ENCODE data around the gene PLA2G4F.

Gene PLA2G4F

DNA sequence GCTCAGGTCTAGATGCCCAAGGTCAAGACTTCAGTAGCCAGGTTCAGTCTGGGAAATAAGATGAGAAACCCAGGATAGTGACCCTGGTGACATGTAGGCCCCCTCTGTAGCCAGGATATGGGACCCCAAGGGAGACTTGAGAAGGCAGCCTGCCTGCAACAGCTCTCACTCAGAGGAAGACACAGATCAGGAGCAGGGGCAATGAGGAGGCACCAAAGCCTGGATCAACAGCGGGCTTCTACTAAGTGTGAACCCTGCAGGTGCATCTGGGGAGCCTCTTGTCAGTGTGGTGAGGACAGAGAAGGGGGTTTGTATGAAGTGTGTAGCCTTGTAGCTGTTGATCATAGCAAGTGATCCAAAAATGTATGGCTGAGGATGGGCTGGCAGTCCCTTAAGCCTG lies 25.4 kb downstream of the PLA2G4F start:
- DNase-seq: no peak

DNA sequence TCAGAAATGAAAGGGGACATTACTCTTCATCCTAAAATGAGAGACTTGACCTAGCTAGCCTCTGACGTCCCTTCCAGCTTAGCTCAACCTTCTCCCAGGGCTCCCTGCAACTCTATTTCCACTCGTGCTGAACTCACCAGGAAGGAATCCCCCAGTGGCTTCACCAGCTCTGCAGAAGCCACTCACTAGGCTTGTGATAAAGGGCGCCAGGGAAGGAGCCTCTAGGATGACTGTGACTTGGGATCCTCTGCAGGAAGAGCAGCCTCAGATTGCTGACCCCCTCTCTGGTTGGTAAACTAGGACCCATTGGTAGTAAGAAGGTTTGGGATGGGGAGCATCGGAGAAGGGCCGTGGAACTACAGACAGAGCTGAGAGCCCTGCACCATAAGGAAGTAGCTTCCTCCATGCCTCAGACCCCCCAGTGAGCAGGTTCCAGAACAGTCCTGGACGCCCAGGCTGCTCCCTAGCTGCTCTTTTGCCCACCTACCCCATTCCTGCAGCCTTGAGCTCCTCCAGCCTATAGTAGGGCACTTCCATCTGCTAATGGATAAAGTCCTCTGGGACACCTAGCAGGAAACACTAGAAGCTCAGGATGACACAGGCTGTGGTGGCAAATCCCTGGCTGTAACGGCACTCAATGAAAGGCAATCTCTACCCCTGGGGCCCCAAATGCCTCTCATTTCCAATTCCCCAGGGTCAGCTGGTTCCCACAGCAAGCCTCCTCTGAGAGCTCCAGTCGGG lies 26.0 kb downstream of the PLA2G4F start:
- no peak for DNase-seq

DNA sequence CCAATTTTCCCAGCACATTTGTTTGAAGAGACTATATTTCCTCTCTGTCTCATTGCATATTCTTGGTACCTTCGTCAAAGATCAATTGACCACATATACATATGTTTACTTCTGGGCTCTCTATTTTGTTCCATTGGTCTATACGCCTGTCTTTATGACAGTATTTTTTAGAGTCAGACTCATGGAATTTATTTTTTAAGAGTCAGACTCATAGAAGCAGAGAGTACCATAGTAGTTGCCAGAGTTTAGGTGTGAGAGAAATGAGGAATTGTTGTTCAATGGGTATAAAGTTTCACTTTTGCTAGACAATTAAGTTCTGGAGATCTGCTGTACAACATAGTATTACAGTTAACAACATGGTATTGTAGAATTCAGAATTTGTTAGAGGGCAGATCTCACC lies 27.1 kb downstream of the PLA2G4F start:
- DNase-seq: no peak

DNA sequence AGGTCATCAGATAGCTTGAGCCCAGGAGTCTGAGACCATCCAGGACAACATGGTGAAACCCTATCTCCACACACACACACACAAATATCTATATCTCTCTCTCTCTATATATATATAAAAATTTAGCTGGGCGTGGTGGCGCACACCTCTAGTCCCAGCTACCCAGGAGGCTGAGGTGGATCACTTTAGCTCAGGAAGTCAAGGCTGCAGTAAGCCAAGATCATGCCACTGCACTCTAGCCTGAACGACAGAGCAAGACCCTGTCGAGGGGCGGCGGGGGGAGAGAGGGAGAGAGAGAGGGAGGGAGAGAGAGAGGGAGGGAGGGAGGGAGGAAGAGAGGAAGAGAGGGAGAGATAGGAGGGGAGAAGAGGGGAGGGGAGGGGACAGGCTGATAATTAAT lies 28.0 kb downstream of the PLA2G4F start:
- no peak for DNase-seq

DNA sequence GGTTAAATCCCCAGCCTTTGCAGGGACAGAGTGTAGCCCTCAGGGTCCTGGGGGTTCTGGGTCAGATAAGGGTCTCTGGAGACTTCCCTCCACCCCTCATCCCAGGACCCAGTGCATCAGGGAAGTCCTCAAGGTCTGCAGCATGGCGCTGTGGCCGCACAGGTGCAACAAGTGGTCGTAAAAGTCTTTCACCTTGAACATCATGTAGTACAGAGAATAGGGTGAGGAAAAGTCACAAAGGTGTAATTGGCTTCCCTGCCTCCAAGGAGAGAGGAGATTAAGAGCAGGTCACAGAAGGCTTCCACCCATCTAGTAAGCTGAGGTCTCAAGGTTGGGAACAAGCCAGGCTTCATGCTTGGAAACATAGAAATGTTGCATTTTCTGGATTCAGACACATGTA lies 32.9 kb downstream of the PLA2G4F start:
- no peak for DNase-seq

DNA sequence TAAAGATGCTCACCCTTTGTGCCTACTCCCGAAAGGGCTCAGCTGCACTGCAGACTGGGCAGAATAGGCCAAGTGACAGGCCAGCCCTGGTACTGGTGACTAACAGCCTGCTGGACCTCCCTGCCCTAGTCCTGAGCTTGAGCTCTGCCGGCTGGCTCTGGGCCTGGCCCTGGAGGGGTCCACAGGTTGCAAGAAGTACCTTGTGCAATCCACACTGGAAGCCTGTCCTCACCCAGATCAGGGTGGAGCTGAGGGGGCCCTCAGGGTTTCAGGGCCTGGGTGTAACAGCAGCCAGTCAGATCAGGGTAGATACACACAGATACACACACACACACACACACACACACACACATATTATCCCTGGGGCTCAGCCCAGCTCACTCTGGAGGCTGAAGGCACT lies 34.8 kb downstream of the PLA2G4F start:
- DNase-seq: no peak

DNA sequence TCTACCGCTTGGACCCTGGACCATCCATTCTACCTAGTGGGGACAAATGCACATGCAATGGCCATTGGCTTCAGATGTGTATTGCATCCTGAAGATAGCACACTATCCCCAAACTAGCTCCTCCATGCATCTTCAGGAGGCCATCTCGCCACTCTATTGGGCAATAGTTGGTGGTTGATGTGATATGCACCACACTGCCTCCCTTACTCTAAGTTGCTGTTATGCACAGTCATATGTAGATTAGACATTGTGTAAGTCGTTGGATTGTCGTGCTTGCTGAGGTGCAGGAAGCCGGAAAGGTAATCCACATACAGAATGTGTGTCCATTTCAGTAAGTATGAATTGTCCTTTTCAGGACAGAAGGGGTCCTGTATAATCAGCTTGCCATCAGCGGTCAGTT lies 35.4 kb downstream of the PLA2G4F start:
- DNase-seq: no peak

DNA sequence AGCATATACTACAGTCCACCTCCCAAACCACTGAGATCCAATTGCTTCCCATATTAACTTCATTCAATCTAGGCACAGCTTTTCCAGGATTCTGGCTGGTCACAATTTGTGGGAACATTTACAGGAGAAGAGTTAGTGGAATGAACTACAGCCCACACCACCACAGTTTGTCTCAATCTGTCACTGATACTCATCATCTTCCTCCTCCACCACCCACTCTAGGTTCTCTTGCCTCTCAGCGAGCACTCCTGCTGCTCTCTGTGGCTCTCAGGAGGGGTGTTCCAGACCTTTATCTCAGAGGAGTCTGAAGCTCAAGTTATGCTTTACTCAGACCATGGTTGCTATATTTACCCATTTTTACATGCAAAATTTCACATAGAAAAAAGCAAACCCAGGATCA lies 36.2 kb downstream of the PLA2G4F start:
- DNase-seq: no peak

DNA sequence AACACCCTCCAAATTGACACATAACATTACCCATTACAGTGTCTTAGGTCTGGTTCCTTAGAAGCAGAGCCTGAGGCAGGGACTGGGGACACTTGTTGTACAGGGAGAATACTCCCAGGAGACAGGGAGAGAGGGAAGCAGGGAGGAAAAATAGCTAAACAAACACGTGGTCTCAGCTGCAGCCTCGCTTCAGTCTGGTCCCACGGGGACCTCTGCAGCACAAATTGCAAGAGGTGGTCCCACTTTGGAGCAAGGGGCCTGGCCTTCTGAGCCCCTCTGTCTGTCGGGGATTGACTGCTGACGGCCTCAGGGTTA lies 37.0 kb downstream of the PLA2G4F start:
- DNase-seq: peak; percentile 35

DNA sequence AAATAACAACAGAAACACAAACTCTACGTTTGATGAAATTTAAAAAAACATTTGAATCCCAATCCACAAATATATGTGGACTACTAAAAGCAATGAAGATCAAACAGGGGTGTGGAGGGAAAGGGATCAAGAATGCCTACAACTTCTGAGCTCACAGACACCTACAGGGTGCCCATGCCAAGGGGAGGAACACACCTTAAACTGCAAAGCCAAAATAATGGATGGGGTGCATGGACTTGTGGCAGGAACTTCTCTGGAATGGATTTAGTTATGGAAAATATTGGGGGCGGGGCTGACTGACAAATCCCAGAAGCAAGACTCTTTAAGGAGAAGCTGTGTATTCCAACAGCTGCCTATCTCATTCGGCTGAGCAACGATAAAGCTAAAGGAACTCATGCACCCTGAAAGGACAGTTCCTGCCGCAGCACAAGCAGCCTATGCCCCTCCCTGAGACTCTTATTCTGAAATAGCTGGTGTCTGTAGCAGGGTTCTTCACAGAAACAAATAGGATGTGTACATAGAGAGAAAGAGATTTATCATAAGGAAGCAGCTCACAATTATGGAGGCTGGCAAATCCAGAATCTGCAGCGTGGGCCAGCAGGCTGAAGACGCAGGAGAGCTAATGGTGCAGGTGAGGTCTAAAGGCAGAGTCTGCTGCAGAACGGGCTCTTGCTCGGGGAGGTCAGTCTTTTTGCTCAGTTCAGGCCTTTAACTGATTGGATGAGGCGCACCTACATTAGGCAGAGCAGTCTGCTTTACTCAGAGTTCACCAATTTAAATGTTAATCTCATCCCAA lies 37.6 kb downstream of the PLA2G4F start:
- peak; percentile 70 for DNase-seq

DNA sequence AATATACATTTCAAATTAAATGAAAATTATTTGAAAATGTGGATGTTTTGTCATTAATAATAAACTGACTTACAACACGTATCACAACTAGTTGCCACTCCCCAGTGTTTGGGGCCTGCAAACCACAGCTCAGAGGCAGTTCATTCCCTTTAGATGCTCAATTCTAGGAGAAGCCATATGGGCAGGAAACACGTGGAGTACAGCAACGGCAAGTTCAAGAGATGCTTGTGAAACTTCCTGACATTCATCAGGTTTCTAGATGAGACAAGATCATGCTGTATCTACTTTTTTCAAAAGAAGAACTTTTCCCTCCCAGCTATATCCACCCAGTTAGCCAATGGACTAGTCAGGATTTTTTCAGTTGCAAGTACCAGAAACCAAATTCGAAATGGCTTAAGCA lies 44.5 kb downstream of the PLA2G4F start:
- no peak for DNase-seq

DNA sequence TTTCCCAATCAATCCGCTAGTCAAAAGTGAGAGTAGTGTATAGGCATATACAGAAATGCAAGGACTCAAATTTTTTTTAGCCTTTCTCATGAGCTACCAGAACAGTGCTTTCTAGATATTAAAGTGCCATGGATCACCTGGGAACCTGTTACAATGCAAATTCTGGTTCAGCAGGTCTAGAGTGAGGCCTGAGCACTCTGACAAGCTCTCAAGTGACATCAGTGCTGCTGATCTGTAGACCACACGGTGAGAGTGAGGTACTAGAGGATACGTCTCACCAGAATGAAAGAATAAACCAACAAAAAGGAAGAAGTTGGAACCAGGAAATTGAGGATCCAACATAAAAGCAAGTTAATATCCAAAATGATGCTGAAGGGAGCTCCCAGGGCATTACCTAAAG lies 46.1 kb downstream of the PLA2G4F start:
- DNase-seq: no peak

DNA sequence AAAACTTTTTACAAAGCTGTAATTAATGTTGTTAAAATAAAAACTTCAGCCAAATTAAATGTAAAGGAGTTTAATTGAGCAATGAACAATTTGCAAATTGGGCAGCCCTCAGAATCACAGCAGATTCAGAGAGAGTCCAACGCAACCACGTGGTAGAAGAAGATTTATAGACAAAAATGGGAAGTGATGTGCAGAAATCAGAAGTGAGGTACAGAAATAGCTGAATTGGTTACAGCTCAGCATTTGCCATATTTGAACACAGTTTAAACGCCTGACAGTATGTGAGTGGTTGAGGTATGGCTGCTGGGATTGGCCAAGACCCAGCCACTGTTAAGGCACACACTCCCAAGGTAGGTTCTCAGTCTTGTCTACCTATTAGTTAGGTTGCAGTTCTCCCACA lies 47.6 kb downstream of the PLA2G4F start:
- no peak for DNase-seq

DNA sequence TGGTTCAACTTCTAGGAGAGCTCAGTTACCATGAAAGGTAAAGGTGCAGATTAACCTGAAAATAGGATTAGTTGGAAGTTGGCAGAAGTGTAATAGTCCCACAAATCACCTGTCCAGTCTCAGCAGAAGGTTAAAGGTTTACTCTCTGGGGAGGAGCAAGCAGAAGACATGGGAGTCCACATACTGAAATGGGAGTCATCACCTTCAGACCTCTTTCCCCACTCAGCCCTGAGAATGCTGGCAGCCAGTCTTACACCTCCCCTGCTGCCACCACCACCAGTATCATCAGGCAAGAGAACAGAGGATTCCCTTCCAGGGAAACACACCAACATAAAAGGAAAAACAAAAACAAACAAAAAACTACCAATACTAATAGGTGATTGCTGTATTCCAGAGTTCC lies 48.2 kb downstream of the PLA2G4F start:
- no peak for DNase-seq

DNA sequence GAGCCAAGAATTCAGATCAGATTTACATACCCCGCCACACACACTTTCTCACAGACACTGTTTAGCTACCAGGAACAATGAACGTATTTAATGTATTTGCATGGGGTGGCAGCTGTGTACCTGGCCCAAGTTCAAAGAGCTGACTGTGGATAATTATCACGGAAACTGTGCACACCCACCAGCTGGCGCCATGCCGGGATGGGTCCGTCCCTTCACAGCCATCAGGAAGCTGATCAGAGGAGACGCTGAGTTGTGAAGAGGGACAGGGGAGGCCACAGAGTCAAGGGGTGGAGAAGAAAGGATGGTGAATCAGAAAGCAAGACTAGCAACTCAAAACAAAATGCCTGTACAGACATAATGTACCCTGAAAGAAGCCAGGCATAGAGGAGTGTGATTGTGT lies 49.0 kb downstream of the PLA2G4F start:
- peak; percentile 89 for DNase-seq

DNA sequence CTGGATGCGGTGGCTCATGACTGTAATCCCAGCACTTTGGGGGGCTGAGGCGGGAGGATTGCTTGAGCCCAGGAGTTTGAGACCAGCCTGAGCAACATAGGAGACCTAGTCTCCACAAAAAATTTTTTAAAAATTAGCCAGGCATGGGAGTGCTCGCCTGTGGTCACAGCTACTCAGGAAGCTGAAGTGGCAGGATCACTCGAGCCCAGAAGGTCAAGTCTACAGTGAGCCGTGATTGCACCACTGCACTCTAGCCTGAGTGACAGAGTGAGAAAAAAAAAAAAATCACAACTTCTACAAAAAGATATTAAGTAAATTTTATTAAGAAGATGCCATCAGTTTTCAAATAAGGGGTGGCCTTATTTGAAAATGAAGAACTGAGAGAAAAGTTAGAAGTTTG lies 50.1 kb downstream of the PLA2G4F start:
- DNase-seq: no peak

DNA sequence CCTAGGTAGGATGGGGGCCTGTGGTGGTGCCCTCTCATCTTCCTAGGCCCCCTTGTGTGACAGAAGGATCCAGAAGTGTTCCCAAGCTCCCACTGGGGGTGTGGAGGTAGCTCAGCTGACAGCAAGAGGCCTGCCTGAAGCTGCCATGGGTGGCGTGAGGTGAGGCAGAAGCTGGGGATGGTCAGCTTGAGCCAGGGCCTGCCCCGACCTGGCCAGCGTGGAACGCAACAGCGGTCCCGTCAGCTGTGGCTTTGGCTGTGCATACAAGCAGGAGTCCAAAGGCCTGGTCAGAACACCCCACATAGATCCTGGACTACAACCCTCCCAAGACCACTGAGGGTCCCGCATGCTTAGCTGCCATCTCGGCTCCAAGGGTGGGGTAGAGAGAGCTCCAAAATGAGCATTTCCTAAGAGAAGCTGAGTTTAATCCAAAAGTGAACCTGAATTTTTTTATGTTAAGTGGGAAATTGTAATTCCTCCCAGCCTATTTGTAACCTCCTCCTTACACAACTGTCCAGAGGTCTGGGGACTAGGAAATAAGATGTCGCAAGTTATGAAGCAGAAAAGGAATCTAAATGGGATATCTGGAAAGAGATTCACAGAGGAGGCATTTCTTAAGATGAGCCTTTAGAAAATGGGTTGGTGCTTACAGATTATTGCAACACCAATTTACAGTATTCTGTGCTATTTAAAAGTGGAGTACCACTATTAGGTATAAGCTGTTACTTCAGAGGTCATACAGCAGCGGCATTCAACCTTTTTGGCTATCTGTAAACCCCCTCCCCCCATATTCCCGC lies 52.1 kb downstream of the PLA2G4F start:
- DNase-seq: no peak

DNA sequence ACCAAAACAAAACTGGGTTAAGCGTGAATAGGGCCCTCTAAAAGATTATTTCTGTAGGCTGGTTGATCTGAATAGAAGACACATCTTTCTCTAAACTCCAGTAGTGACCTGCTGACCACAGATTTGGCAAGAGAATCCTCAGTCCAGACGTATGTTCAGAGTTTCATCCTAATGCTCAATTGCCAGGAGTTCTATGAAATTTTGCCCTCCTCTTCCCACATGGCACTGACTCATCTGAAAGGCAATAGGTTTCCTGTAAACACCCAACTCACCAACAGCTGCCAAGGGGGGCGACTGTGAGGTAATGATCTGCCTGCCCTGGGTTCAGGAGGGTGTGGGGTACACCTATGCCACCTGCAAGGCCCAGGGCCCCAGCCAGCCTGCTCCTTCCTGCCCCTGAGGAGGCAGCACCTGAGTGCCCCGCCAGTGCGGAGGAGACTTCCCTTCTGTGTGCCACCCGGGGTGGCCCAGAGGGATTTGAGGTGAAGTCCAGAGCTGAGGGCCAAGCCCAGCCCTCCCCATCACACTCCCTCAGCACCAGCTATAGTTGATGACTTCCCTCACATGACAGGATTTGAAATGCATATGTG lies 53.7 kb downstream of the PLA2G4F start:
- no peak for DNase-seq

DNA sequence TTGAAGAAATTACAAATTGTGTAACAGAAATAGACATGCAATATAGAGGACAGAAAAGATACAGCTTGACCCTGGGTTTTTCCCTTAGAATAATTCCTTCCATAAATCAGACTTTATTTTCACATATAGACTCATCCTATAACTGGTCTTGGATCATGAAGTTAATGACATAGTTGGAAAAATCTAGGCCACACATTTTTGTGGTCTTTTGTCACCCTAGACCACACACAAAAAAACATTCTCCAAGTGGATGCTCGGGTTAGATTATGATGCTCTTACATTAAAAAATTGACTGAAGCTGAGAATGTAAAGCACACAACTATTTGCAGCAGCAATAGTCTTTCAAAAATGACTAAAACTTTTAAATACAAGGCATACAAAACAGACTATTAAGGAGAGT lies 54.6 kb downstream of the PLA2G4F start:
- no peak for DNase-seq

DNA sequence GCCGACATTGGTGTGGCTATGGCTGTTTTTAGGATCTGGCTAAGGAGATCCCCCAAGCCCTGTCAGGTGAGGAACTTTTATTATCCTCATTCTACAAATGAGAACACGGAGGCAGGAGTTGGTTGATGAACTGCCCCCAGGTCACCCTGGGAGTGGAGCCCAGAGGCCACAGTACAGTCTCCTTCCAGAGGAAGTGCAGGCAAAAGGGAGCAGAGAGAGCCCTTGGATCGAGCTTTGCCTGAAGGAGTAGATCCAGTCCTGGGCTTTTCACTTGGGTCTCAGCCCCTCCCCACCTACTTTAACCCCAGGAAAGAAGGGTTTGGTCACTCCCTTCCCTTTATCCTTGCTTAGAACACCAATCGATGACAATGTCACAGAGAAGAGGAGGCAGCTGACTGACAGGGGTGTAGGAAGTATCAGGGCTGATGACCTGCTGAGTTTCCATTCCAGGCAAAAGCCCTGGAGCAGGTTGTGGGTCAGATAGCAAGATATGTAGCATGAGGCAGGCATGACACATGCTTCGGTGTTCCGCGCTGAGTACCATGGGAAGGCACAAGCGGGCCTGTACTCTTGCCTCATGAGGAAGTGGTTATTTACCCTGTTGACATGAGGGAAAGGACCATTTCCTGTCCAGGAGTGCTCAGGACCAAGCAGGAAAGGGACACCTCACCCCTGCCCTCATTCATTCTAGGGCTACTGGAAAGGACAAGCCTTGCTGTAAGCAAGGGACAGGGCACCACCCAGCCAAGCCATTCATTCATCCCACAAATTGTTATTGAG lies 56.2 kb downstream of the PLA2G4F start:
- DNase-seq: no peak

DNA sequence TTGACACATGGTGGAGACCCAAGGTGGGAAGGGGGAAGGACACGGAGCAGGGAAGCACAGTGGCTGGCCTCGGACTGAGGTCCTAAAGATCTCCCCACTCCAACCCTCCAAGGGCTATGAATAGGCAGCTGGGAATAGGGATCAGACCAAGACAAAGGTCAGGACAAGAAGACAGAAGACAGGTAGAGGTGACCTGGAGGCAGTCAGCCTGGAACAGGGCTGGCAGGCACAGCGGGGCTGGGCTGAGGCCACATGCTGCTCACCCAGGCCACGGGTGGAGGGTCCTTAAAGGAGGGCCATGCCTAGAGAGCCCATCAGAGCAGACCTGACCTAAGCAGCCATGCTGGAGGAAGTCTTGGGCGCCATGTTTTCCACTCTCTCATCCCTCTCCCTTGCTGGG lies 59.4 kb downstream of the PLA2G4F start:
- no peak for DNase-seq

DNA sequence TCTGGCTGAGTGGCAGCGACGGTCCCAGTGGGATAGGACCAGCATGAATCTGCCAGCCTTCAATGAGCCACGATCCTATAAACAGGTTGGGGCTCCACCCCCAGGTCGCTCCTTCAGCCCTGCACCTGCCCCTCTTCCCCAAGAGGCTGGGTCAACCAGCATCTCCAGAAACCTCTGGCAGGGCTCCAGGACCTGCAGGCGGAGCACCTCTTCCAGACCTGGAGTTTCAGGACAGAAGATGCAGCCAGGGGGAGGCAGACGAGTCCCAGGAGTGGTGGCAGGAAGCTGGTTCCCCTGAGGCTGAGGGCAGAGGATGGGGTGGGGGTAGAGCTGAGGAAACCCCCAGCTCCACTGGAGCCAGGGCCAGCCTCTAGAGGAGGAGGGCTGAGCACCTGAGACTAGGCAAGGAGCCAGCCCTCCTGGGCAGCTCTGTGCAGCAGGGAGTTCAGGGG lies 61.9 kb downstream of the PLA2G4F start, which contains the start of gene PLA2G4D:
TSS of gene PLA2G4D (minus strand) at position 51 of the 452 bp plus-strand sequence. CDS start 103 bp downstream, outside the sequence.
- peak; percentile 83 for DNase-seq

DNA sequence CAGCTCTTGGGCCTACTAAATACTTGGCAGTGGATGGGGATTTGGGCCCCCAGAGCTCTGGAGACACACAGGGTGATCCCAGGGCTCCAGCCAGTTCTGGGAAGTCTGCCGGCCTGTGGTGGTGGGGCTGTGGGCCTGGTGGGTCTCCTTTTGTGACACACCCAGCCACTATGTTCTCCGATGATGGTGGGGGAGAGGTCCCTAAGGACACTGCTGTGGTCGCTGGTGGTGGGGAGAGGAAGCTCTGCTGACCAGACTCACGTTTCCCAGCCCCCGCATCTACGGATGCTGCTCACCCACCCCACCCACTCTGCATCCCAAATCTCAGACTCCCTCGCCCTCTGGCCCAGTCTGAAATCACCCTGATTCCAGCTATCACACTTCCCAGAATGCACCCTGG lies 62.5 kb downstream of the PLA2G4F start:
- DNase-seq: no peak
